Coronary artery (tissue), 2 donors: ENCODE data around the gene SPRR2F.

Experiments used
- DNase-seq: peaks from one replicate; pipeline ENCODE4 v3.0.0-alpha.2; 2017; ENCODE audit warnings: low spot score
- H3K27ac ChIP-seq, 2 donors: fragments of 200-600 bp; sonication (generic); one replicate each; pipeline ENCODE4 v1.5.1; 2016 to 2019
- H3K4me3 ChIP-seq: fragments of 200-600 bp; sonication (generic); 2 replicates; pipeline ENCODE4 v1.5.1; 2016; ENCODE audit warnings: mild to moderate bottlenecking, moderate library complexity
- CTCF ChIP-seq: fragments of 200-600 bp; sonication (generic); IDR thresholded peaks from one replicate; pipeline ENCODE4 v1.5.1; 2019; ENCODE audit warnings: antibody characterized with exemption

SPRR2F gene

GRCh38 chr1:153100245-153100644 is 13.1 kb downstream of the SPRR2F start:
- no peak for DNase-seq
- Histone ChIP-seq H3K27ac (no peak overlapping the region), H3K4me3 (no peak overlapping the region)
- no peak for TF ChIP-seq CTCF

- Histone ChIP-seq H3K4me3 (no peak overlapping the region), H3K27ac (no peak overlapping the region)
- no peak for TF ChIP-seq CTCF
- no peak for DNase-seq
These were observed 13.8 kb downstream of the SPRR2F start for GRCh38 chr1:153099461-153100045.

GRCh38 chr1:153095764-153096163 is 17.6 kb downstream of the SPRR2F start:
- TF ChIP-seq CTCF, result no peak
- Histone ChIP-seq H3K4me3 (no peak overlapping the region), H3K27ac (no peak overlapping the region)
- DNase-seq, result no peak

GRCh38 chr1:153094426-153094825 is 18.9 kb downstream of the SPRR2F start, which contains the start of gene SPRR2E:
TSS of gene SPRR2E (minus strand) at chr1:153094526. CDS start at chr1:153093751, 775 bp downstream.
- no peak within 1 kb of the TSS for H3K4me3 ChIP-seq
- DNase-seq, result no peak
- TF ChIP-seq CTCF, result no peak
- H3K27ac ChIP-seq, result no peak within 1 kb of the TSS

GRCh38 chr1:153087652-153088051 is 25.7 kb downstream of the SPRR2F start:
- TF ChIP-seq CTCF, result no peak
- no peak overlapping the region for H3K4me3 ChIP-seq
- DNase-seq, result no peak
- no peak overlapping the region for H3K27ac ChIP-seq

GRCh38 chr1:153081736-153082135 is 31.6 kb downstream of the SPRR2F start:
- no peak overlapping the region for H3K4me3 ChIP-seq
- no peak for TF ChIP-seq CTCF
- H3K27ac ChIP-seq, result no peak overlapping the region
- no peak for DNase-seq
